IPS-18c (cell line): ENCODE data around the gene SPATA21.
"Not testable (repeated sequence)": the region's sequence is repeated elsewhere in the genome, so short reads cannot be mapped to it uniquely, and the experiment has no call there.

Experiments used
- H3K4me3 ChIP-seq: 2 replicates; pipeline ENCODE4 v1.7.0; 2013; ENCODE audit warnings: low read depth, mild to moderate bottlenecking, low read length, moderate library complexity; ENCODE audit not compliant: insufficient read depth
- H3K9me3 ChIP-seq: one replicate; pipeline ENCODE4 v1.6.1; 2013; ENCODE audit warnings: mild to moderate bottlenecking, low read length, moderate library complexity; ENCODE audit not compliant: control insufficient read depth, insufficient read depth

SPATA21 gene

GRCh38 chr1:16436946-16437474, at the start of gene SPATA21:
SPATA21 (minus strand) TSS chr1:16437424; CDS start chr1:16431371, 6,053 bp downstream.
- Histone ChIP-seq H3K9me3 (no peaks in the 10 kb centered on the region), H3K4me3 (no peak within 1 kb of the TSS)

GRCh38 chr1:16487011-16487410, 49.8 kb upstream of the SPATA21 start:
- not testable (repeated sequence) for H3K4me3 ChIP-seq, H3K9me3 ChIP-seq

GRCh38 chr1:16486316-16486715, 49.1 kb upstream of the SPATA21 start:
- not testable (repeated sequence) for H3K9me3 ChIP-seq, H3K4me3 ChIP-seq

GRCh38 chr1:16484931-16485330, 47.7 kb upstream of the SPATA21 start:
- no peaks in the 10 kb centered on the region for H3K9me3 ChIP-seq
- no peak overlapping the region for H3K4me3 ChIP-seq

- Histone ChIP-seq H3K9me3 (no peaks in the 10 kb centered on the region), H3K4me3 (no peak overlapping the region)
Measured at GRCh38 chr1:16484501-16484835, 47.2 kb upstream of the SPATA21 start.

GRCh38 chr1:16483639-16484500, 46.6 kb upstream of the SPATA21 start:
- H3K9me3 ChIP-seq, H3K4me3 ChIP-seq: not testable (repeated sequence)

- not testable (repeated sequence) for H3K9me3 ChIP-seq, H3K4me3 ChIP-seq
Measured at GRCh38 chr1:16483146-16483545, 45.9 kb upstream of the SPATA21 start.

- no peaks in the 10 kb centered on the region for H3K9me3 ChIP-seq
- H3K4me3 ChIP-seq: no peak overlapping the region
Measured at GRCh38 chr1:16478091-16478490, 40.9 kb upstream of the SPATA21 start.

GRCh38 chr1:16475771-16476770, 38.8 kb upstream of the SPATA21 start:
- not testable (repeated sequence) for H3K4me3 ChIP-seq, H3K9me3 ChIP-seq

GRCh38 chr1:16474891-16475290, 37.7 kb upstream of the SPATA21 start:
- H3K9me3 ChIP-seq, H3K4me3 ChIP-seq: not testable (repeated sequence)

GRCh38 chr1:16474166-16474800, 37.1 kb upstream of the SPATA21 start:
- Histone ChIP-seq H3K4me3 (no peak overlapping the region), H3K9me3 (no peaks in the 10 kb centered on the region)

- no peak overlapping the region for H3K4me3 ChIP-seq
- peaks cover 2% of the 10 kb centered on the region for H3K9me3 ChIP-seq
Measured at GRCh38 chr1:16468558-16468957, 31.3 kb upstream of the SPATA21 start.

GRCh38 chr1:16464917-16465625, 27.8 kb upstream of the SPATA21 start:
- Histone ChIP-seq H3K9me3 (peaks cover 2% of the 10 kb centered on the region), H3K4me3 (no peak overlapping the region)

GRCh38 chr1:16462773-16463330, 25.6 kb upstream of the SPATA21 start:
- Histone ChIP-seq H3K9me3 (peaks cover 2% of the 10 kb centered on the region), H3K4me3 (no peak overlapping the region)

GRCh38 chr1:16461681-16462080, 24.5 kb upstream of the SPATA21 start:
- H3K9me3 ChIP-seq: peaks cover 2% of the 10 kb centered on the region

GRCh38 chr1:16459352-16459925, 22.2 kb upstream of the SPATA21 start:
- Histone ChIP-seq H3K4me3 (no peak overlapping the region), H3K9me3 (no peaks in the 10 kb centered on the region)

More at GRCh38 chr1:16461681-16462080, 24.5 kb upstream of the SPATA21 start:
- H3K4me3 ChIP-seq: no peak overlapping the region
